HL-60 (cell line): ENCODE results near the gene A3GALT2.

Source experiments
- DNase-seq, 2 experiments: peaks; one replicate each; pipeline ENCODE4 v3.0.0-alpha.2; 2010 to 2020; ENCODE audit warnings: low read depth in 1 of 2, low spot score in 1 of 2
- H3K27ac ChIP-seq: fragments of 250-450 bp; sonication (Bioruptor Pico); replicated peaks from 2 replicates; pipeline ENCODE4 v1.5.1; 2020; ENCODE audit warnings: mild to moderate bottlenecking, moderate library complexity
- H3K27me3 ChIP-seq: fragments of 250-450 bp; sonication (Bioruptor Pico); 2 replicates; pipeline ENCODE4 v1.5.1; 2021; ENCODE audit warnings: mild to moderate bottlenecking, moderate library complexity; ENCODE audit not compliant: insufficient read depth, poor library complexity, severe bottlenecking
- H3K4me3 ChIP-seq: replicated peaks from 2 replicates; pipeline ENCODE4 v1.5.1; 2011; ENCODE audit warnings: mild to moderate bottlenecking, control low read depth, low read length; ENCODE audit not compliant: insufficient read depth
- GABPA ChIP-seq: IDR thresholded peaks from 2 replicates; pipeline ENCODE4 v1.6.1; 2012; ENCODE audit warnings: low read depth
- POLR2AphosphoS5 ChIP-seq: IDR thresholded peaks from 2 replicates; pipeline ENCODE4 v1.6.1; 2012; ENCODE audit warnings: low read depth
- REST ChIP-seq: IDR thresholded peaks from 2 replicates; pipeline ENCODE4 v1.6.1; 2012; ENCODE audit warnings: low read depth; ENCODE audit not compliant: insufficient replicate concordance
- SPI1 ChIP-seq: IDR thresholded peaks from 2 replicates; pipeline ENCODE4 v1.6.1; 2012; ENCODE audit warnings: low read depth, mild to moderate bottlenecking, borderline replicate concordance
- TF ChIP-seq, protein P1 (sequence below): IDR thresholded peaks from one replicate; pipeline ENCODE4 v1.5.1; 2011; ENCODE audit warnings: low read length, control low read depth, inconsistent platforms; ENCODE audit not compliant: insufficient read depth

A3GALT2 gene

DNA sequence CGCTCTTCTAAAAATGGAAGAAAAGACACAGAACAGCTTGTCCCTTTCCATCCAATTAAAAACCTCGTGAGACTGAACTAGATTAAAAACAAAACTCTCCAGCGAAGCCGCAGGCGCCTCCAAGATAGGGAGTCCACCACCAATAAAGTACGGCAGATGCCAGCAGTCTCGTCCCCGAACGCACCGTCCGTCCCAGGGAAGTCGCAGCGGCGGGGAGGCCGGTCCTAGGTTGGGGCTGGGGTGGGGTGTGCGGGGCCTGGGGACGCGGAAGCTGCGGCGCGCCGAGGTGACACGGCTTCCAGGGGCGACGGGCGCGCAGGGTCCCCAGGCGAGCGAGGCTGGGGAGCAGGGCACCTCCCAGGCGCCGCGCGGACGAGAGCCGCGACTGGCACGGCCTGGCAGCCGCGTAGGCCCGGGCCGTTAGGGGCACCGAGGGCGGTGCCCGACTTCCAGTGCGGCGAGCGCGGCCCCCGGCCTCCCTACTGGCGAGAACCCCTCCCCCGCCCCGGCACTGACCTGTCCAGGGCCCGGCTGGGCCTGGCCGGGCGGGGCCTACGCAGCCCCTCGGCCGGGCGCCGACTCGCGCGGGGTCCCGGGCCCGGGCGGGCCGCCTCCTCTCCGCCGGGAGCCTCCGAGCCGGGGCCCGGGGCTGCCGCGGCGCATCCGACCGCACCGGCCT, 28.3 kb upstream of the A3GALT2 start:
- DNase-seq = peak in 1 of 2 experiments; percentile 49
- Histone ChIP-seq H3K27me3 (no peaks in the 10 kb centered on the region), H3K27ac (peak overlapping the region; percentile 46), H3K4me3 (peak overlapping the region; percentile 59)
- TF ChIP-seq SPI1 = no peak
- no peak for TF ChIP-seq GABPA
- no peak for TF ChIP-seq POLR2AphosphoS5
- TF ChIP-seq REST = no peak
- TF ChIP-seq, protein P1, sequence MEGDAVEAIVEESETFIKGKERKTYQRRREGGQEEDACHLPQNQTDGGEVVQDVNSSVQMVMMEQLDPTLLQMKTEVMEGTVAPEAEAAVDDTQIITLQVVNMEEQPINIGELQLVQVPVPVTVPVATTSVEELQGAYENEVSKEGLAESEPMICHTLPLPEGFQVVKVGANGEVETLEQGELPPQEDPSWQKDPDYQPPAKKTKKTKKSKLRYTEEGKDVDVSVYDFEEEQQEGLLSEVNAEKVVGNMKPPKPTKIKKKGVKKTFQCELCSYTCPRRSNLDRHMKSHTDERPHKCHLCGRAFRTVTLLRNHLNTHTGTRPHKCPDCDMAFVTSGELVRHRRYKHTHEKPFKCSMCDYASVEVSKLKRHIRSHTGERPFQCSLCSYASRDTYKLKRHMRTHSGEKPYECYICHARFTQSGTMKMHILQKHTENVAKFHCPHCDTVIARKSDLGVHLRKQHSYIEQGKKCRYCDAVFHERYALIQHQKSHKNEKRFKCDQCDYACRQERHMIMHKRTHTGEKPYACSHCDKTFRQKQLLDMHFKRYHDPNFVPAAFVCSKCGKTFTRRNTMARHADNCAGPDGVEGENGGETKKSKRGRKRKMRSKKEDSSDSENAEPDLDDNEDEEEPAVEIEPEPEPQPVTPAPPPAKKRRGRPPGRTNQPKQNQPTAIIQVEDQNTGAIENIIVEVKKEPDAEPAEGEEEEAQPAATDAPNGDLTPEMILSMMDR = no peak

DNA sequence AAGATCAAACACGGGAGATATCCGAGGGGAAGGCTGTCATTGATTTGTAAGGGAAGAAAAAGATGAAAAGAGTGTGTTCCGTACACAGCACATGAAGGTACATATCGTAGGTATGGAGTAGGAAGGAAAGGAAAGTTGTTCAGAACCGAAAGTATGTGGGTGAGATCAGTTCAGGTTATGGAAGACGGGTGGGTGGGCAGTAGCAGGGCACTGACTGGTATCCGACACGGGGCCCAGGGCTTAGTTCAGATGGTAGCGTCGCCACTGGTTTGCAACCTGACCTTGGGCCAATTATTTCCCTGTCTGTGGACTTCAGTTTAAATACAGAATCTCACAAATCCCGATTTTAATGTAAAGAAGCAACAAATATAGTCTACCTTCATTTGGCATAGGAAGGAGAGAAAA, 27.8 kb upstream of the A3GALT2 start:
- Histone ChIP-seq H3K27ac (peak overlapping the region; percentile 46), H3K4me3 (peak overlapping the region; percentile 59), H3K27me3 (no peaks in the 10 kb centered on the region)
- no peak for DNase-seq
- no peak for TF ChIP-seq REST

- Histone ChIP-seq H3K27ac (no peak overlapping the region), H3K27me3 (no peaks in the 10 kb centered on the region), H3K4me3 (peak overlapping the region; percentile 59)
- no peak for DNase-seq
- TF ChIP-seq SPI1 (no peak), POLR2AphosphoS5 (no peak), REST (no peak), GABPA (no peak)
- TF ChIP-seq, protein P1 = no peak
Observed at GRCh38 chr1:33348194-33348593, 27.3 kb upstream of the A3GALT2 start.
